Right hindlimb (tissue), 1 donor: ENCODE data around the gene GMPR.
"Not testable (repeated sequence)": the region's sequence is repeated elsewhere in the genome, so short reads cannot be mapped to it uniquely, and the experiment has no call there.

Experiments used
- DNase-seq: peaks from one replicate; pipeline ENCODE4 v3.0.0-alpha.2; 2018

The GMPR gene

GRCh38 chr6:16251706-16252105, 13.3 kb downstream of the GMPR start:
- no peak for DNase-seq

DNA sequence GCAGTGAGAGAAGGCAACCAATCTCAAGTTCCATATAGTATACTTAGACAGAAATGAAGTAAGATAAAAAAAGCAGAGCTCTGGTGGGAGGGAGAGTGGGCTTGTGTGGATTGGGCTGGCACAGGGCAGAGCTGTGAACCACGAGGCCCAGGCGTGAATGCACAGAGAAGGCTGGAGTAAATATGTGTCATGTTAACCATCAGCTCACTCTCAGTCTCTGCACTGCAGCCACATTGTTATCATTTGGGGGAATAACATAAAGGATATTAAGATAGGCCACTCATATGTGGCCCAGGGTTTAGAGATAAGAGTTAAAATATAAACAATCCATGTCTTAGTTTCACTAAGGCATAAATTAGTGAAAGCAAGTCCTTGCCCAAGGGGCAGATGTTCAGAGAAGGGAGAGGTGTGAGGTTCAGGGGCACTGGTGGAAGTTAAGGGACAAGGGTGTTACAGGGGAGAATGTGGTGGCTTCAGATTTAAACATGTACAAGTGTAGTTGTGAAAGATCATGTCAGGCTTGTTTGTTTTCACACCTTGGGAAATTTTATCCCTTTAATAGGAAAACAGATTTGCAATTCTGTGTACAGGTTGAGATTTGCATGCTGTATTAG, 14.4 kb downstream of the GMPR start:
- no peak for DNase-seq

- no peak for DNase-seq
Measured at GRCh38 chr6:16253399-16254144, 15.2 kb downstream of the GMPR start.

DNA sequence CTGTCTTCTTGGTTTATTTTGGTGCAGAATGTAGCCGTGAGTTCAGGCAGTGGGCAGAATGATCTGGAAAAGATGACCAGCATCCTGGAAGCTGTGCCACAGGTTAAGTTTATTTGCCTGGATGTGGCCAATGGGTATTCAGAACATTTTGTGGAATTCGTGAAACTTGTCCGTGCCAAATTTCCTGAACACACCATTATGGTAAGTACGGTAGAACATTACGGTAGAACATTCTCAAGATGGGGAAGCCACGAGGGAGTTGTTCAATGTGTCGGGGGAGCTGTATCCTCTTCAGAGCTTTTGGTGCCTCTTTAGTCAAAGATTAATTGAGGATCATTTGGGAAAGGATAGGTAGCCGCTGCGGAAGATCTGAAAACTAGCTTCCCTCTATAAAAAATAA, 16.1 kb downstream of the GMPR start:
- no peak for DNase-seq

DNA sequence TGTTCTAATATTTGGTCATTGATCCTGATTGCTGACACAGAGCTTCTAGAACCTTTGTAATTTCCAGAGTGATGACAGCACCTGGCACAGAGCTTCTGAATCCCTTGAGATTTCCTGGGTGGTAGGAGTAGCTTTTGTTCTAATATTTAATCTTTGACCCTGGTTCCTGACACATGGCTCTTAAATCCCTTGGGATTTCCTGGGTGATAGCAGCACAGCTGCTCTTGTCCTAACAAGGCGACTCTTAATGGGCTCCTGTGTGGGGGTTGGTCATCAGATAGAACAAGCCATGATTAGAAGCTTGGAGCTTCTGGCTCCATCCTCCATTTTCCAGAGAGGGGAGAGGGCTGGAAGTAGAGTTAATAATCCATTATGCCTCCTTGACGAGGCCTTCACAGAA, 18.4 kb downstream of the GMPR start:
- no peak for DNase-seq

DNA sequence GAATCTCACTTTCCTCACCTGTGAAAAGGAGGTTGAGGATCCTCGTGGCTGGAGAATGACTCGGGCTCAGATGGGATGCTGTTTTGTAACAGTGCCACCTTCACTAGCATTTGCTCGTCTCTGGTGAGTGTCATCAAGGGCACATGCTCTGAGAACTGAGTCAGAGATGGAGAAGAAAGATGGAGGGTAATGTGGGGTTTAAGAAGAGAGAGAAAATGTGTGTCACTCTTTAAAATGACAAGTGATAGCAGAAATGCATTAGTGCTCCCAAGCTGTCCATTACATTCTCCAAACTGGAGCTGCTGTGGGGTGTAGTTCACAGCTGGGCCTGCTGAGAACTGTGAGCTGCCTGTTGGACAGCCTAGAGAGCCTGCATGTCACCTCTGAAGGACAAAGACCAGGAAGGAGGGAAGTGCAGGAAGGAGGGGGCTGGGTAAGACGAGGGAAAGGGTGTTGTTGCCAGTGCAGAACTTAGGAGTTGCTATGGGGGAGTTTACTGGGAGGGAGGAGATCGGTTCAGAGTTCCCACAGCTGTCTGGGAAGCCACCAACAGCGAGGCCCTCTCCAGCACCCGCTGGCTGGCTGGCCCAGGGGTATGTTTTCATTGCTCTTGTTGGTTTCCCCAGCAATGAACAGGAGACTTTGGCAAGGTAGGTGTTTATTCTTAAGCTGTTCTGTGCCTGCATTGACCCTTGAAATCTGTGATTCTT, 19.8 kb downstream of the GMPR start:
- peak; percentile 48 for DNase-seq

DNA sequence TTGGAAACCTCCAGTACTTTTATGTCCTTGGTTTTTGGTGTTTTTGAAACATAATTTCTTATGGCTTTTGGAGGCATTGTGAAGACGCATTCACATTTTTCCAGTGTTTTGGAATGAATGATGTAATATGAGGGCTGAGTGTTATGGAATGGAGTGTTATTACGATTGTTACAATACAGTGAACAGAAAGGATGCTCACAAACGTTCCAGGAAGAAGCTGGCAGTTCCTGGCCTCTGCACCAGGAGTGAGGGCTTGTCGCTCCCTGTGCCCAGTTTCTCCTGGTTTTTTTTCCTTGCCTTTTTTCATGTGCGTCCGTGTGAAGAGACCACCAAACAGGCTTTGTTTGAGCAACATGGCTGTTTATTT, 20.3 kb downstream of the GMPR start:
- no peak for DNase-seq

DNA sequence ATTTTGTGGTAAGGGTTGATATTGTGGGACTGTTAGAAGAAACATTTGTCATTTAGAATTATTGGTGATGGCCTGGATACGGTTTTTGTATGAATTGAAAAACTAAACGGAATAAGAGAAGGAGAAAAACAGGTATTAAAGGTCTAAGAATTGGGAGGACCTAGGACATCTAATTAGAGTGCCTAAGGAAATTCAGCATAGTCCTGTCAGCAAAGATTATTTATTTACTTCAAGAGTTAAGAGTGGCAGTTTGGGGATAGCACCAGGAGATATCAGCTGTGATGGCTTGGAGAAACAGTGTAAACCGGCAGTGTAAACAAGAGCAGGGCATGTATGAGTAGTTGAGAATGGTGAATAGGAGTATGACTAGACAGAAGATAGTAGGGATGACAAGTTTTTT, 21.2 kb downstream of the GMPR start:
- DNase-seq: not testable (repeated sequence)

GRCh38 chr6:16260602-16261001, 22.2 kb downstream of the GMPR start:
- not testable (repeated sequence) for DNase-seq

DNA sequence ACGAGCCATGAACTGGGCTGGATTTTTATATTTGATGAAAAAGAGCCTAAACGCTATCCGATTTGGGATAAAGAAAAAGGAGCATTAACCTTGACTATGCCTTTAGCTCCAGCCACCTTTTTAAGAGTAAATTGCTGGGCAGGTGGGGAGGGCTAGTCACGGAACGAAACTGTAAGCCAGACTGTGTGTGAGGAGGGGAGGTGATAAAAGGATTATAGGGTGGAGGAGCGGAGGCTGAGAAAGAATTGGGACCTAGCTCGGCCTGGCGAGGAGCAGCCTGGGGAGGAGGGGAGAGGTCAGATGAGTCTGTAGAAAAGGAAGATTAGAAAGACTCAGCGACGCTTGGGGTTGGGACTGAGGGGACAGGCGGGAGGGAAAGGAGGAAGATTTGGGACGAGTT, 24.4 kb downstream of the GMPR start:
- not testable (repeated sequence) for DNase-seq

GRCh38 chr6:16263464-16264099, 25.2 kb downstream of the GMPR start:
- not testable (repeated sequence) for DNase-seq

GRCh38 chr6:16264785-16265184, 26.4 kb downstream of the GMPR start:
- DNase-seq: no peak

- no peak for DNase-seq
Measured at GRCh38 chr6:16265351-16266341, 27.3 kb downstream of the GMPR start.

DNA sequence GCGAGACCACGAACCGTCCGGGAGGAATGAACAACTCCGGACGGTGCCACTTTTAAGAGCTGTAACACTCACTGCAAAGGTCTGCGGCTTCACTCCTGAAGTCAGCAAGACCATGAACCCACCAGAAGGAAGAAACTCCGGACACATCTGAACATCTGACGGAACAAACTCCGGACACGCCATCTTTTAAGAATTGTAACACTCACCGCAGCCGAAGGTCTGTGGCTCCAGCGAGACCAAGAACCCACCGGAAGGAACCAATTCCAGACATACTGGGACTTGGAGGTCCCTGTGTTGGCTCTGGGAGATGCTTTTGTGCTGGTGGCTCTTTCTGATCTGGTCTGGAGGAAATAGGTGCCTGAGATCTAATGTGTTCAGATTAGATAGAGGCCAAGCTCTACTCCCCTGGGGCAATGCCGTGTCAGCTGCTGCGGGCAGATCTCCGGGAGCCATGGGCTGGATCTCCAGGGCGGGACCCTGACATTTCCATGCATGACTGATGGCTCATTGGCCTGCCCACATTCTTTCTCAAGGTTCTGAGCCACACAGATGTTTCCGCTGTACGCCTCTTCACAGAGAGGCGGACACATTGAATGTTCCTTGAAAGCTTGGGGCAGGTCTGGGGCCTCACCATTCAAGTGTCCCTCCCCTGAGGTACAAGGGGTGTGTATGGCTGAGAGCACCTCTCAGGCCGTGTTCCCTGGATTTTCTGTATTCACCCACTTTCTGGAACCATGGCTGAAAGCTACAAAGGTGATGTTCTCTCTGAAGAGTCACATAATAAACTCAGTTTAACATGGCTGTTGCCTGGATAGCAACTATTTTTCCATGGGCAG, 29.3 kb downstream of the GMPR start:
- DNase-seq: no peak

DNA sequence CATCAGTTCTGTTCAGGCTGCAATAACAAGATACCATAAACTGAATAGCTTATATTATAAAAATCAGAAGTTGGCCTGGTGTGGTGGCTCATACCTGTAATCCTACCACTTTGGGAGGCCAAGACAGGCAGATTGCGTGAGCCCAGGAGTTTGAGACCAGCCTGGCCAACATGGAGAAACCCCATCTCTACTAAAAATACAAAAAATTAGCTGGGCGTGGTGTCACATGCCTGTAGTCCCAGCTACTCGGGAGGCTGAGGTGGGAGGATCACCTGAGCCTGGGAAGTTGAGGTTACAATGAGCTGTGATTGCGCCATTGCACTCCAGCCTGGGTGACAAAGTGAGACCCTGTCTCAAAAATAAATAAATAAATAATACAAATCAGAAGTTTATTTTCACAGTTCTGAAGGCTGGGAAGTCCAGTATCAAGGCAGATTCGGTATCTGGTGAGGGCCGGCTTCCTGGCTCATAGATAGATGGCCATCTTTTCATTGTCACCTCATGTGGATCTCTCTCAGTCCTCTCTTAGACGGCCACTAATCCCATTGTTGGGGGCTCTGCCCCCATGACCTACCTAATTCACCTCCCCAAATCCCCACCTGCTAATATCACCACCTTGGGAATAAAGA, 31.2 kb downstream of the GMPR start:
- DNase-seq: not testable (repeated sequence)

- DNase-seq: no peak
Measured at GRCh38 chr6:16270178-16270794, 31.9 kb downstream of the GMPR start.

DNA sequence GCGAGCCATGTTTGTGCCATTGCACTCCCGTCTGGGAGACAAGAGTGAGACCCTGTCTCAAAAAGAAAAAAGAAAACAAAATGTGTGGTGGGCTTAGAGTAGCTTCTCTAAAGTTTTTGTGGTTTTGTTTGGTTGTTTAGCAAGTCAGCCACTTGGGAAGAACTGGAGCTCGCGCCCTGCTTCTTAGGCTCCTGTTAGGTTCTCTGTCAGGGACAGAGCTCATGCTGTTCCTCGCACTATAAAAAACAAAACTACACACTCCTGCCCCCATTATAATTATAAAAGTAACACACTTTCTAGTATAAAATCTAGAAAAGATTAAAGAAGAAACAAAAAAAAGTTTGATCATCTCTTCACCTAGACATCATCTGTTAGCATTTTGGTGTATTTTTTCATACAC, 33.0 kb downstream of the GMPR start:
- DNase-seq: no peak

GRCh38 chr6:16272201-16272600, 33.8 kb downstream of the GMPR start:
- DNase-seq: no peak

DNA sequence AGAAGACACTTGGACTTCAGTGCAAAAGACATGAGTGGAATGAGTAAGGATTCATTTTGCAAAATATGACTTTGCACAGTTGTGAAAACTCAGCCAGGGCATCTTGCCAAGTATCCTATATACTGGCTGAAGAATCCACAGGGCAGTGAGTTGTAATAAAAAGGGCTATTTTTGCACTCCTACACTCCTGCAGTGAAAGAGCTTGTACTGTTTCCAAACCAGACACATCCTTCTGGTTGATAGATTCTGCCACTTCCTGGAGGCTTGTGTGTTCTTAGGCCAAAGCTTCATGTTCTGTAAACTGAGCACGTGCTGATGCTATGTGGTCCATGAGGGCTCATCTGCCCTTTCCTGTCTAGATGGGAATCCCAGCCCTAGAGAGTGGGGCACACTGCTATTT, 34.9 kb downstream of the GMPR start:
- DNase-seq: peak; percentile 52

- DNase-seq: no peak
Measured at GRCh38 chr6:16274483-16274882, 36.1 kb downstream of the GMPR start.
